DMS 273 (cell line): ENCODE data around the gene CENPU.
"Not testable (repeated sequence)": the region's sequence is repeated elsewhere in the genome, so short reads cannot be mapped to it uniquely, and the experiment has no call there.

ENCODE experiments used
- DNase-seq: peaks from one replicate; lab custom pipeline; 2025; ENCODE audit not compliant: unreplicated experiment; lab: John Stamatoyannopoulos, UW

The CENPU gene

GRCh38 chr4:184752496-184753275, 18.8 kb upstream of the CENPU start:
- DNase-seq = peak; percentile 4

GRCh38 chr4:184751585-184751956, 17.7 kb upstream of the CENPU start:
- no peak for DNase-seq

GRCh38 chr4:184750926-184751584, 17.2 kb upstream of the CENPU start:
- DNase-seq = no peak

GRCh38 chr4:184748251-184748652, 14.4 kb upstream of the CENPU start:
- peak; percentile 77 for DNase-seq

GRCh38 chr4:184747034-184747830, 13.3 kb upstream of the CENPU start:
- peak; percentile 37 for DNase-seq

- peak; percentile 82 for DNase-seq
These were observed 12.2 kb upstream of the CENPU start for GRCh38 chr4:184745831-184746795.

GRCh38 chr4:184744236-184744635, 10.3 kb upstream of the CENPU start:
- no peak for DNase-seq

GRCh38 chr4:184743650-184744049, 9.8 kb upstream of the CENPU start:
- no peak for DNase-seq

GRCh38 chr4:184741651-184742050, 7.8 kb upstream of the CENPU start:
- DNase-seq = not testable (repeated sequence)

GRCh38 chr4:184740980-184741391, 7.1 kb upstream of the CENPU start:
- DNase-seq = no peak

- not testable (repeated sequence) for DNase-seq
These were observed 5.7 kb upstream of the CENPU start for GRCh38 chr4:184739575-184739974.

- no peak for DNase-seq
These were observed 862 bp upstream of the CENPU start for GRCh38 chr4:184734758-184735157.

- peak; percentile 66 for DNase-seq
These were observed 1.8 kb downstream of the CENPU start for GRCh38 chr4:184732126-184732525.

- DNase-seq = no peak
These were observed 2.8 kb downstream of the CENPU start for GRCh38 chr4:184731056-184731455.

GRCh38 chr4:184729946-184730345, 4.0 kb downstream of the CENPU start:
- DNase-seq = no peak

- DNase-seq = no peak
These were observed 5.0 kb downstream of the CENPU start for GRCh38 chr4:184728858-184729257.

- no peak for DNase-seq
These were observed 6.5 kb downstream of the CENPU start for GRCh38 chr4:184727430-184727829.

GRCh38 chr4:184722798-184723197, 11.1 kb downstream of the CENPU start:
- DNase-seq = no peak

- DNase-seq = no peak
These were observed 12.6 kb downstream of the CENPU start for GRCh38 chr4:184721254-184721653.

- DNase-seq = no peak
These were observed 14.5 kb downstream of the CENPU start for GRCh38 chr4:184719407-184719806.

- DNase-seq = no peak
These were observed 18.4 kb downstream of the CENPU start for GRCh38 chr4:184715526-184715925.
